Prostate gland (tissue), 2 donors: Measurements from ENCODE around the gene VPS39.

ENCODE experiments used
- CTCF ChIP-seq, 4 experiments: fragments of 200-600 bp in 2 of 4; fragments of 450-650 bp in 2 of 4; sonication (generic) in 2 of 4; IDR thresholded peaks; 1 replicate in 3 of 4; 2 replicates in 1 of 4; pipeline ENCODE4 v1.5.1; 2016 to 2019; ENCODE audit warnings: antibody characterized with exemption in 4 of 4, mild to moderate bottlenecking in 2 of 4, moderate library complexity in 2 of 4
- POLR2A ChIP-seq: fragments of 450-650 bp; IDR thresholded peaks from one replicate; pipeline ENCODE4 v1.6.1; 2016; ENCODE audit warnings: antibody characterized with exemption, mild to moderate bottlenecking
- POLR2AphosphoS5 ChIP-seq: sonication (generic); formaldehyde crosslinking; IDR thresholded peaks from one replicate; pipeline ENCODE4 v1.6.1; 2017; ENCODE audit warnings: antibody characterized with exemption

GRCh38 chr15:42175671-42176070, 32.4 kb downstream of the VPS39 start:
- TF ChIP-seq POLR2A (no peak), CTCF (IDR thresholded peaks at IDR 0.05) (no peak), POLR2AphosphoS5 (no peak)
